ENCODE measurements around the gene WDR82. TPM values are rescaled to one million over a fixed set of nuclear protein-coding genes. Genes with fewer than 3 reads are reported as not detected.

Gene WDR82
- total and polyA plus RNA-seq, 2 of the 8 experiments (the other 6 are each of a cell fraction or from before 2014, with no cell fraction given) = 33.5 to 82.7 TPM

DNA sequence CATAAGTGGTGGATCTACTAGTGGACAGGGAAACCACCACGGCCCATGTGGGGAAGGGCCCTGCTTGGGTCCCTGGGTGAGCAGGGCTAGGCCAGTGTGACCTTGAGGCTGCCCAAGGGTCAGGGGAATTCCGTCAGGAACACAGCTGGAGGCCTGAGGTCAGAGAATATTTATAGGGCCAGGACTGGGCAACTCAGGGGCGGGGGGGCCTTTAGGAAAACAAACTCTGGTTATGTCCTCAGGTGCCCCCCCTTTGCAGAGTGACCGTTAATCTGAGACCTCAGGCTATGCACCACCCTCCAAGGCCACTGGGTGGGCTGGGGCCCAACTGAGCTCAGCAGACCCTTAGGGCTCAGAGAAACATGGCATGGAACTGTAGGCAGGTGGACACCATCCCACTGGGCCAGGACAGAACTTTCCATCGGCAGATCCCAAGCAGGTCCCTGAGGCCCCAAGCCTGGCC, 42.0 kb downstream of the WDR82 start (continued):
- TF ChIP-seq, protein P1, sequence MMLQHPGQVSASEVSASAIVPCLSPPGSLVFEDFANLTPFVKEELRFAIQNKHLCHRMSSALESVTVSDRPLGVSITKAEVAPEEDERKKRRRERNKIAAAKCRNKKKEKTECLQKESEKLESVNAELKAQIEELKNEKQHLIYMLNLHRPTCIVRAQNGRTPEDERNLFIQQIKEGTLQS (IDR thresholded peaks at IDR 0.05; ENCODE audit: insufficient read depth, low read depth, low read length) = no peak
- TF ChIP-seq, protein P2, sequence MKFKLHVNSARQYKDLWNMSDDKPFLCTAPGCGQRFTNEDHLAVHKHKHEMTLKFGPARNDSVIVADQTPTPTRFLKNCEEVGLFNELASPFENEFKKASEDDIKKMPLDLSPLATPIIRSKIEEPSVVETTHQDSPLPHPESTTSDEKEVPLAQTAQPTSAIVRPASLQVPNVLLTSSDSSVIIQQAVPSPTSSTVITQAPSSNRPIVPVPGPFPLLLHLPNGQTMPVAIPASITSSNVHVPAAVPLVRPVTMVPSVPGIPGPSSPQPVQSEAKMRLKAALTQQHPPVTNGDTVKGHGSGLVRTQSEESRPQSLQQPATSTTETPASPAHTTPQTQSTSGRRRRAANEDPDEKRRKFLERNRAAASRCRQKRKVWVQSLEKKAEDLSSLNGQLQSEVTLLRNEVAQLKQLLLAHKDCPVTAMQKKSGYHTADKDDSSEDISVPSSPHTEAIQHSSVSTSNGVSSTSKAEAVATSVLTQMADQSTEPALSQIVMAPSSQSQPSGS (IDR thresholded peaks at IDR 0.05; ENCODE audit: low read length) = no peak
- no peak for TF ChIP-seq TAF7 (optimal IDR thresholded peaks at IDR 0.05; ENCODE audit: borderline replicate concordance, low read depth, low read length)
- TF ChIP-seq, protein P3, sequence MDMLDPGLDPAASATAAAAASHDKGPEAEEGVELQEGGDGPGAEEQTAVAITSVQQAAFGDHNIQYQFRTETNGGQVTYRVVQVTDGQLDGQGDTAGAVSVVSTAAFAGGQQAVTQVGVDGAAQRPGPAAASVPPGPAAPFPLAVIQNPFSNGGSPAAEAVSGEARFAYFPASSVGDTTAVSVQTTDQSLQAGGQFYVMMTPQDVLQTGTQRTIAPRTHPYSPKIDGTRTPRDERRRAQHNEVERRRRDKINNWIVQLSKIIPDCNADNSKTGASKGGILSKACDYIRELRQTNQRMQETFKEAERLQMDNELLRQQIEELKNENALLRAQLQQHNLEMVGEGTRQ (IDR thresholded peaks at IDR 0.05; ENCODE audit: low read length) = no peak
